WTC11 (cell line): ENCODE measurements around the gene SORCS2. TPM values are rescaled to one million over a fixed set of nuclear protein-coding genes. Genes with fewer than 3 reads are reported as not detected.

Experiments used
- ATAC-seq: fragments of 200-7000 bp; cut with Tn5 transposase; 2 replicates; pipeline ENCODE4 v1.10.0; 2021; ENCODE audit warnings: mild to moderate bottlenecking, moderate library complexity
- CTCF ChIA-PET: fragments of 300-600 bp; sonication (Branson Sonifier 250); formaldehyde crosslinking; loops from one replicate; lab custom pipeline; 2021; ENCODE audit warnings: antibody characterized with exemption; lab: Charles Lee
- POLR2A ChIA-PET: fragments of 350-600 bp; sonication (Branson Sonifier 250); formaldehyde crosslinking; loops from one replicate; lab custom pipeline; 2021; ENCODE audit warnings: antibody characterized with exemption; lab: Charles Lee
- DNase-seq: peaks from one replicate; pipeline ENCODE4 v3.0.0; 2021; ENCODE audit warnings: low spot score
- H3K27ac Mint-ChIP-seq: 2 replicates; pipeline ENCODE4 v1.8.0; 2021; ENCODE audit warnings: mixed read lengths
- H3K27me3 Mint-ChIP-seq: 2 replicates; pipeline ENCODE4 v1.8.0; 2021; ENCODE audit warnings: low read depth, mild to moderate bottlenecking, moderate library complexity, mixed read lengths
- H3K36me3 Mint-ChIP-seq: 2 replicates; pipeline ENCODE4 v1.8.0; 2021; ENCODE audit warnings: mixed read lengths
- H3K4me1 Mint-ChIP-seq: 2 replicates; pipeline ENCODE4 v1.8.0; 2022; ENCODE audit warnings: mixed read lengths
- H3K4me3 Mint-ChIP-seq: 2 replicates; pipeline ENCODE4 v1.8.0; 2021; ENCODE audit warnings: mild to moderate bottlenecking, moderate library complexity, mixed read lengths
- H3K9me3 Mint-ChIP-seq: 2 replicates; pipeline ENCODE4 v1.8.0; 2021; ENCODE audit warnings: mixed read lengths
- E2F1 ChIP-seq: sonication (generic); formaldehyde crosslinking; IDR thresholded peaks from 2 replicates; pipeline ENCODE4 v1.8.0; 2022; ENCODE audit warnings: mild to moderate bottlenecking, missing genetic modification reagents
- ERG ChIP-seq: fragments of 250-450 bp; sonication (Bioruptor Pico); IDR thresholded peaks from 2 replicates; pipeline ENCODE4 v1.8.0; 2021; ENCODE audit warnings: mild to moderate bottlenecking
- FOXP1 ChIP-seq: sonication (generic); formaldehyde crosslinking; IDR thresholded peaks from 2 replicates; pipeline ENCODE4 v1.8.0; 2022; ENCODE audit warnings: missing genetic modification reagents, mild to moderate bottlenecking, moderate library complexity, borderline replicate concordance
- GRHL2 ChIP-seq: fragments of 250-450 bp; sonication (Bioruptor Pico); IDR thresholded peaks from 2 replicates; pipeline ENCODE4 v1.8.0; 2022; ENCODE audit warnings: mild to moderate bottlenecking, moderate library complexity; ENCODE audit not compliant: insufficient replicate concordance, severe bottlenecking
- JAZF1 ChIP-seq: fragments of 250-450 bp; sonication (Bioruptor Pico); IDR thresholded peaks from 2 replicates; pipeline ENCODE4 v1.9.0; 2021; ENCODE audit warnings: moderate library complexity, mild to moderate bottlenecking, inconsistent platforms
- NFATC4 ChIP-seq: fragments of 250-450 bp; sonication (Bioruptor Pico); IDR thresholded peaks from 2 replicates; pipeline ENCODE4 v1.9.0; 2021; ENCODE audit warnings: mild to moderate bottlenecking
- NFE2L1 ChIP-seq: sonication (generic); formaldehyde crosslinking; IDR thresholded peaks from 2 replicates; pipeline ENCODE4 v1.8.1; 2023; ENCODE audit warnings: missing genetic modification reagents
- OVOL2 ChIP-seq: fragments of 250-450 bp; sonication (Bioruptor Pico); IDR thresholded peaks from 2 replicates; pipeline ENCODE4 v1.9.0; 2021; ENCODE audit warnings: mild to moderate bottlenecking, borderline replicate concordance
- SMAD3 ChIP-seq: sonication (generic); formaldehyde crosslinking; IDR thresholded peaks from 2 replicates; pipeline ENCODE4 v1.8.0; 2022; ENCODE audit warnings: missing genetic modification reagents, mild to moderate bottlenecking, borderline replicate concordance
- SOX15 ChIP-seq: fragments of 250-450 bp; sonication (Bioruptor Pico); IDR thresholded peaks from 2 replicates; pipeline ENCODE4 v1.9.0; 2021; ENCODE audit warnings: mild to moderate bottlenecking
- SP1 ChIP-seq: sonication (generic); formaldehyde crosslinking; conservative IDR thresholded peaks from 2 replicates; pipeline ENCODE4 v1.8.1; 2022; ENCODE audit warnings: missing genetic modification reagents
- TCF7 ChIP-seq: sonication (generic); formaldehyde crosslinking; IDR thresholded peaks from 2 replicates; pipeline ENCODE4 v1.8.0; 2022; ENCODE audit warnings: mild to moderate bottlenecking, low read depth, missing genetic modification reagents, moderate library complexity
- USF2 ChIP-seq: sonication (generic); formaldehyde crosslinking; IDR thresholded peaks from 2 replicates; pipeline ENCODE4 v1.8.1; 2023; ENCODE audit warnings: mild to moderate bottlenecking, missing genetic modification reagents, moderate library complexity
- ZNF121 ChIP-seq: sonication (generic); formaldehyde crosslinking; IDR thresholded peaks from 2 replicates; pipeline ENCODE4 v1.8.0; 2023; ENCODE audit warnings: missing genetic modification reagents
- ZNF138 ChIP-seq: sonication (generic); formaldehyde crosslinking; conservative IDR thresholded peaks from 2 replicates; pipeline ENCODE4 v1.8.1; 2022; ENCODE audit warnings: mild to moderate bottlenecking, moderate library complexity, missing genetic modification reagents
- ZNF317 ChIP-seq: sonication (generic); formaldehyde crosslinking; IDR thresholded peaks from 2 replicates; pipeline ENCODE4 v1.8.1; 2023; ENCODE audit warnings: low read depth, mild to moderate bottlenecking, moderate library complexity, missing genetic modification reagents, borderline replicate concordance
- total RNA-seq: library from RNA; stranded (reverse); gene quantifications from 3 replicates; pipeline ENCODE4 v1.2.3, GENCODE V29; 2021
- TF ChIP-seq, protein P1 (sequence below): sonication (generic); formaldehyde crosslinking; IDR thresholded peaks from 2 replicates; pipeline ENCODE4 v1.8.0; 2023; ENCODE audit warnings: missing genetic modification reagents, mild to moderate bottlenecking, borderline replicate concordance
- TF ChIP-seq, protein P2 (sequence below): sonication (generic); formaldehyde crosslinking; IDR thresholded peaks from 2 replicates; pipeline ENCODE4 v1.8.1; 2022; ENCODE audit warnings: mild to moderate bottlenecking, missing genetic modification reagents, moderate library complexity, borderline replicate concordance

The SORCS2 gene
- total RNA-seq, 1 experiment from 2014 or later, result 6.6 TPM

GRCh38 chr4:7675136-7675535 lies 482.8 kb downstream of the SORCS2 start (continued):
- TF ChIP-seq FOXP1 (no peak), E2F1 (no peak), JAZF1 (CRISPR knock-in tag) (no peak), ERG (no peak), OVOL2 (CRISPR knock-in tag) (no peak)

- Mint-ChIP-seq H3K4me1 (no peaks in the 10 kb centered on the region), H3K27ac (no peak overlapping the region), H3K9me3 (peaks cover 7% of the 10 kb centered on the region), H3K36me3 (peaks cover under 1% of the 10 kb centered on the region; the same call in 1 of the 2 replicates), H3K4me3 (no peak overlapping the region), H3K27me3 (no peaks in the 10 kb centered on the region)
- no peak for ATAC-seq
- ChIA-PET POLR2A (no interaction called here), CTCF (interaction anchor here (0.6 to 1.0 kb wide), 2 partner anchors 44 to 767 kb away, joined by 3 read pairs; no protein-coding TSS in a partner anchor)
- TF ChIP-seq GRHL2 (CRISPR knock-in tag) (no peak), SOX15 (CRISPR knock-in tag) (no peak), SP1 (no peak), ZNF121 (no peak), ERG (no peak), TCF7 (CRISPR knock-in tag) (no peak), ZNF138 (no peak), NFATC4 (CRISPR knock-in tag) (no peak), SMAD3 (CRISPR knock-in tag) (no peak), USF2 (CRISPR knock-in tag) (no peak), ZNF317 (CRISPR knock-in tag) (no peak), E2F1 (no peak), NFE2L1 (CRISPR knock-in tag) (no peak)
- TF ChIP-seq, protein P1, sequence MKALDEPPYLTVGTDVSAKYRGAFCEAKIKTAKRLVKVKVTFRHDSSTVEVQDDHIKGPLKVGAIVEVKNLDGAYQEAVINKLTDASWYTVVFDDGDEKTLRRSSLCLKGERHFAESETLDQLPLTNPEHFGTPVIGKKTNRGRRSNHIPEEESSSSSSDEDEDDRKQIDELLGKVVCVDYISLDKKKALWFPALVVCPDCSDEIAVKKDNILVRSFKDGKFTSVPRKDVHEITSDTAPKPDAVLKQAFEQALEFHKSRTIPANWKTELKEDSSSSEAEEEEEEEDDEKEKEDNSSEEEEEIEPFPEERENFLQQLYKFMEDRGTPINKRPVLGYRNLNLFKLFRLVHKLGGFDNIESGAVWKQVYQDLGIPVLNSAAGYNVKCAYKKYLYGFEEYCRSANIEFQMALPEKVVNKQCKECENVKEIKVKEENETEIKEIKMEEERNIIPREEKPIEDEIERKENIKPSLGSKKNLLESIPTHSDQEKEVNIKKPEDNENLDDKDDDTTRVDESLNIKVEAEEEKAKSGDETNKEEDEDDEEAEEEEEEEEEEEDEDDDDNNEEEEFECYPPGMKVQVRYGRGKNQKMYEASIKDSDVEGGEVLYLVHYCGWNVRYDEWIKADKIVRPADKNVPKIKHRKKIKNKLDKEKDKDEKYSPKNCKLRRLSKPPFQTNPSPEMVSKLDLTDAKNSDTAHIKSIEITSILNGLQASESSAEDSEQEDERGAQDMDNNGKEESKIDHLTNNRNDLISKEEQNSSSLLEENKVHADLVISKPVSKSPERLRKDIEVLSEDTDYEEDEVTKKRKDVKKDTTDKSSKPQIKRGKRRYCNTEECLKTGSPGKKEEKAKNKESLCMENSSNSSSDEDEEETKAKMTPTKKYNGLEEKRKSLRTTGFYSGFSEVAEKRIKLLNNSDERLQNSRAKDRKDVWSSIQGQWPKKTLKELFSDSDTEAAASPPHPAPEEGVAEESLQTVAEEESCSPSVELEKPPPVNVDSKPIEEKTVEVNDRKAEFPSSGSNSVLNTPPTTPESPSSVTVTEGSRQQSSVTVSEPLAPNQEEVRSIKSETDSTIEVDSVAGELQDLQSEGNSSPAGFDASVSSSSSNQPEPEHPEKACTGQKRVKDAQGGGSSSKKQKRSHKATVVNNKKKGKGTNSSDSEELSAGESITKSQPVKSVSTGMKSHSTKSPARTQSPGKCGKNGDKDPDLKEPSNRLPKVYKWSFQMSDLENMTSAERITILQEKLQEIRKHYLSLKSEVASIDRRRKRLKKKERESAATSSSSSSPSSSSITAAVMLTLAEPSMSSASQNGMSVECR (CRISPR knock-in tag), result no peak
- TF ChIP-seq, protein P2, sequence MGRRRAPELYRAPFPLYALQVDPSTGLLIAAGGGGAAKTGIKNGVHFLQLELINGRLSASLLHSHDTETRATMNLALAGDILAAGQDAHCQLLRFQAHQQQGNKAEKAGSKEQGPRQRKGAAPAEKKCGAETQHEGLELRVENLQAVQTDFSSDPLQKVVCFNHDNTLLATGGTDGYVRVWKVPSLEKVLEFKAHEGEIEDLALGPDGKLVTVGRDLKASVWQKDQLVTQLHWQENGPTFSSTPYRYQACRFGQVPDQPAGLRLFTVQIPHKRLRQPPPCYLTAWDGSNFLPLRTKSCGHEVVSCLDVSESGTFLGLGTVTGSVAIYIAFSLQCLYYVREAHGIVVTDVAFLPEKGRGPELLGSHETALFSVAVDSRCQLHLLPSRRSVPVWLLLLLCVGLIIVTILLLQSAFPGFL, result no peak
- no peak for DNase-seq
These were observed 483.4 kb downstream of the SORCS2 start for GRCh38 chr4:7675612-7676320.
